ENCODE results near the gene ID3. TPM values are rescaled to one million over a fixed set of nuclear protein-coding genes. Genes with fewer than 3 reads are reported as not detected.

ID3 gene
- total RNA-seq: 10 to 100 TPM; 14.7 to 14.8 TPM

- CTCF ChIA-PET: interaction anchor here (0.7 to 3.5 kb wide), 13 partner anchors 8 to 78 kb away, joined by 3 to 29 read pairs (median 6); no protein-coding TSS in a partner anchor
- H3K27me3 Mint-ChIP-seq: peaks cover 52% of the 10 kb centered on the region
- DNase-seq: peak; percentile 94
- H3K4me3 Mint-ChIP-seq: peak within 1 kb of the TSS; percentile 84
- no peaks in the 10 kb centered on the region for H3K9me3 Mint-ChIP-seq
- POLR2A ChIA-PET: interaction anchor here (0.6 to 8.5 kb wide), 20 partner anchors 9 to 217 kb away, joined by 3 to 63 read pairs (median 8); partner anchors contain the start of genes ASAP3, E2F2 and RPL11
- H3K27ac Mint-ChIP-seq: peak within 1 kb of the TSS; percentile 73
- peaks cover 6% of the 10 kb centered on the region for H3K36me3 Mint-ChIP-seq (ENCODE audit: low read depth)
- H3K4me1 Mint-ChIP-seq: peaks cover 59% of the 10 kb centered on the region
Observed at GRCh38 chr1:23559136-23559984, at the start of gene ID3. ID3 (minus strand) TSS chr1:23559501; CDS start chr1:23559426, 75 bp downstream.

- ChIA-PET CTCF (no interaction called here), POLR2A (interaction anchor here (0.9 kb wide), 1 partner anchor 55 kb away, joined by 3 read pairs; no protein-coding TSS in a partner anchor)
- Mint-ChIP-seq H3K4me1 (peaks cover 27% of the 10 kb centered on the region), H3K36me3 (ENCODE audit: low read depth) (no peaks in the 10 kb centered on the region), H3K4me3 (no peak overlapping the region), H3K27ac (no peak overlapping the region), H3K27me3 (peaks cover 3% of the 10 kb centered on the region), H3K9me3 (no peaks in the 10 kb centered on the region)
- DNase-seq: no peak
Observed at GRCh38 chr1:23607944-23608343, 48.6 kb upstream of the ID3 start.

- ChIA-PET POLR2A (interaction anchor here (1.1 to 3.9 kb wide), 6 partner anchors 9 to 47 kb away, joined by 3 to 19 read pairs (median 10); partner anchors contain the start of gene ID3), CTCF (interaction anchor here (1.2 to 4.1 kb wide), 3 partner anchors 33 to 44 kb away, joined by 3 to 17 read pairs (median 3); no protein-coding TSS in a partner anchor)
- H3K4me3 Mint-ChIP-seq: no peak overlapping the region
- H3K36me3 Mint-ChIP-seq (ENCODE audit: low read depth): no peaks in the 10 kb centered on the region
- no peaks in the 10 kb centered on the region for H3K27me3 Mint-ChIP-seq
- H3K27ac Mint-ChIP-seq: peak overlapping the region; percentile 61
- no peak for DNase-seq
- H3K4me1 Mint-ChIP-seq: peaks cover 42% of the 10 kb centered on the region
- no peaks in the 10 kb centered on the region for H3K9me3 Mint-ChIP-seq
Observed at GRCh38 chr1:23601968-23602876, 42.9 kb upstream of the ID3 start.

GRCh38 chr1:23601135-23601967, 42.0 kb upstream of the ID3 start:
- ChIA-PET POLR2A (interaction anchor here (0.7 to 3.9 kb wide), 8 partner anchors 9 to 46 kb away, joined by 3 to 19 read pairs (median 5); partner anchors contain the start of gene ID3), CTCF (interaction anchor here (0.7 to 4.1 kb wide), 4 partner anchors 34 to 54 kb away, joined by 3 to 17 read pairs (median 4); no protein-coding TSS in a partner anchor)
- Mint-ChIP-seq H3K36me3 (ENCODE audit: low read depth) (no peaks in the 10 kb centered on the region), H3K4me1 (peaks cover 44% of the 10 kb centered on the region), H3K9me3 (no peaks in the 10 kb centered on the region), H3K27me3 (no peaks in the 10 kb centered on the region), H3K27ac (peak overlapping the region; percentile 61), H3K4me3 (no peak overlapping the region)
- DNase-seq: no peak

GRCh38 chr1:23600283-23600682, 41.0 kb upstream of the ID3 start:
- H3K9me3 Mint-ChIP-seq: no peaks in the 10 kb centered on the region
- H3K4me1 Mint-ChIP-seq: peaks cover 46% of the 10 kb centered on the region
- no peaks in the 10 kb centered on the region for H3K36me3 Mint-ChIP-seq (ENCODE audit: low read depth)
- no peak overlapping the region for H3K4me3 Mint-ChIP-seq
- ChIA-PET CTCF (interaction anchor here (1.1 to 4.1 kb wide), 2 partner anchors 37 to 50 kb away, joined by 3 to 17 read pairs; no protein-coding TSS in a partner anchor), POLR2A (interaction anchor here (1.0 to 3.9 kb wide), 5 partner anchors 10 to 45 kb away, joined by 3 to 19 read pairs (median 15); partner anchors contain the start of gene ID3)
- no peak overlapping the region for H3K27ac Mint-ChIP-seq
- H3K27me3 Mint-ChIP-seq: no peaks in the 10 kb centered on the region
- no peak for DNase-seq

GRCh38 chr1:23599125-23599524, 39.8 kb upstream of the ID3 start:
- no peak for DNase-seq
- CTCF ChIA-PET: interaction anchor here (0.6 to 4.1 kb wide), 4 partner anchors 23 to 44 kb away, joined by 3 to 17 read pairs (median 3); no protein-coding TSS in a partner anchor
- peaks cover 48% of the 10 kb centered on the region for H3K4me1 Mint-ChIP-seq
- no peaks in the 10 kb centered on the region for H3K9me3 Mint-ChIP-seq
- no peak overlapping the region for H3K27ac Mint-ChIP-seq
- POLR2A ChIA-PET: interaction anchor here (3.5 to 3.9 kb wide), 3 partner anchors 21 to 43 kb away, joined by 15 to 19 read pairs (median 16); partner anchors contain the start of gene ID3
- no peaks in the 10 kb centered on the region for H3K27me3 Mint-ChIP-seq
- H3K36me3 Mint-ChIP-seq (ENCODE audit: low read depth): no peaks in the 10 kb centered on the region
- H3K4me3 Mint-ChIP-seq: no peak overlapping the region

- Mint-ChIP-seq H3K36me3 (ENCODE audit: low read depth) (no peaks in the 10 kb centered on the region), H3K4me1 (peaks cover 48% of the 10 kb centered on the region), H3K27ac (no peak overlapping the region), H3K27me3 (no peaks in the 10 kb centered on the region), H3K9me3 (no peaks in the 10 kb centered on the region), H3K4me3 (no peak overlapping the region)
- no peak for DNase-seq
- CTCF ChIA-PET: interaction anchor here (0.6 to 4.1 kb wide), 4 partner anchors 23 to 44 kb away, joined by 3 to 17 read pairs (median 3); no protein-coding TSS in a partner anchor
- POLR2A ChIA-PET: interaction anchor here (0.9 to 3.9 kb wide), 4 partner anchors 14 to 44 kb away, joined by 3 to 16 read pairs (median 3); no protein-coding TSS in a partner anchor
Observed at GRCh38 chr1:23598424-23598823, 39.1 kb upstream of the ID3 start.

GRCh38 chr1:23597635-23598388, 38.5 kb upstream of the ID3 start:
- no peaks in the 10 kb centered on the region for H3K27me3 Mint-ChIP-seq

GRCh38 chr1:23596382-23597358, 37.4 kb upstream of the ID3 start:
- POLR2A ChIA-PET: interaction anchor here (0.7 to 1.6 kb wide), 3 partner anchors 16 to 284 kb away, joined by 3 to 6 read pairs (median 3); partner anchors contain the start of gene ID3
- H3K4me3 Mint-ChIP-seq: no peak overlapping the region
- no peaks in the 10 kb centered on the region for H3K36me3 Mint-ChIP-seq (ENCODE audit: low read depth)
- H3K9me3 Mint-ChIP-seq: no peaks in the 10 kb centered on the region
- CTCF ChIA-PET: interaction anchor here (0.5 to 1.4 kb wide), 3 partner anchors 19 to 197 kb away, joined by 3 to 6 read pairs (median 3); no protein-coding TSS in a partner anchor
- DNase-seq: no peak
- H3K27me3 Mint-ChIP-seq: no peaks in the 10 kb centered on the region
- no peak overlapping the region for H3K27ac Mint-ChIP-seq
- peaks cover 47% of the 10 kb centered on the region for H3K4me1 Mint-ChIP-seq

More at GRCh38 chr1:23597635-23598388, 38.5 kb upstream of the ID3 start:
- Mint-ChIP-seq H3K4me1 (peaks cover 49% of the 10 kb centered on the region), H3K4me3 (no peak overlapping the region), H3K9me3 (no peaks in the 10 kb centered on the region), H3K36me3 (ENCODE audit: low read depth) (no peaks in the 10 kb centered on the region), H3K27ac (no peak overlapping the region)
- POLR2A ChIA-PET: interaction anchor here (0.9 to 1.6 kb wide), 3 partner anchors 15 to 43 kb away, joined by 3 read pairs; no protein-coding TSS in a partner anchor
- no peak for DNase-seq
- CTCF ChIA-PET: interaction anchor here (0.5 to 1.0 kb wide), 3 partner anchors 20 to 43 kb away, joined by 3 to 6 read pairs (median 5); no protein-coding TSS in a partner anchor

GRCh38 chr1:23594927-23595353, 35.6 kb upstream of the ID3 start:
- Mint-ChIP-seq H3K4me1 (peaks cover 46% of the 10 kb centered on the region), H3K27ac (no peak overlapping the region), H3K9me3 (no peaks in the 10 kb centered on the region), H3K4me3 (no peak overlapping the region), H3K36me3 (ENCODE audit: low read depth) (no peaks in the 10 kb centered on the region), H3K27me3 (no peaks in the 10 kb centered on the region)
- ChIA-PET CTCF (no interaction called here), POLR2A (interaction anchor here (0.6 kb wide), 1 partner anchor 40 kb away, joined by 3 read pairs; no protein-coding TSS in a partner anchor)
- DNase-seq: no peak
